HL-60 (cell line): ENCODE data around the gene SLC24A3.

ENCODE experiments used
- GABPA ChIP-seq: IDR thresholded peaks from 2 replicates; pipeline ENCODE4 v1.6.1; 2012; ENCODE audit warnings: low read depth
- POLR2AphosphoS5 ChIP-seq: IDR thresholded peaks from 2 replicates; pipeline ENCODE4 v1.6.1; 2012; ENCODE audit warnings: low read depth
- REST ChIP-seq: IDR thresholded peaks from 2 replicates; pipeline ENCODE4 v1.6.1; 2012; ENCODE audit warnings: low read depth; ENCODE audit not compliant: insufficient replicate concordance
- SPI1 ChIP-seq: IDR thresholded peaks from 2 replicates; pipeline ENCODE4 v1.6.1; 2012; ENCODE audit warnings: low read depth, mild to moderate bottlenecking, borderline replicate concordance
- TF ChIP-seq, protein P1 (sequence below): IDR thresholded peaks from one replicate; pipeline ENCODE4 v1.5.1; 2011; ENCODE audit warnings: low read length, control low read depth, inconsistent platforms; ENCODE audit not compliant: insufficient read depth

DNA sequence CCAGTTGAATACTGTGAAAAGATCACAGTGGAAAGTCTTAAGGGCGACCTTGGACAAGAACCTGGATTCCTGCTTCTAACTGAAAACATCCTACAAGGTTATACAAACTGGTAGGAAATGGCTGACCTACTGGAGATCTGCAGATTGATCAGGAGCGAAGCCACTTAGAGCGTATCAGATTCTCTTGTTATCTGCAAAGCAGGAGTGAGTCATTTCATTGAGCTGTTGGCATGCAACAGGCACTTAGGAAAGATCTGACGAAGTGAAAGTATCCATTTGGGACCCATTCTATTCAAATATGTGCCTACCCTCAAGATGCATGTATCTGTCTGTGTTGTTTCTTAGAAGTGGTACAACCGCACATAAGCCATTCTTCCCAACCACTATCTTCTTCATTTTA is 414.5 kb downstream of the SLC24A3 start:
- TF ChIP-seq, protein P1, sequence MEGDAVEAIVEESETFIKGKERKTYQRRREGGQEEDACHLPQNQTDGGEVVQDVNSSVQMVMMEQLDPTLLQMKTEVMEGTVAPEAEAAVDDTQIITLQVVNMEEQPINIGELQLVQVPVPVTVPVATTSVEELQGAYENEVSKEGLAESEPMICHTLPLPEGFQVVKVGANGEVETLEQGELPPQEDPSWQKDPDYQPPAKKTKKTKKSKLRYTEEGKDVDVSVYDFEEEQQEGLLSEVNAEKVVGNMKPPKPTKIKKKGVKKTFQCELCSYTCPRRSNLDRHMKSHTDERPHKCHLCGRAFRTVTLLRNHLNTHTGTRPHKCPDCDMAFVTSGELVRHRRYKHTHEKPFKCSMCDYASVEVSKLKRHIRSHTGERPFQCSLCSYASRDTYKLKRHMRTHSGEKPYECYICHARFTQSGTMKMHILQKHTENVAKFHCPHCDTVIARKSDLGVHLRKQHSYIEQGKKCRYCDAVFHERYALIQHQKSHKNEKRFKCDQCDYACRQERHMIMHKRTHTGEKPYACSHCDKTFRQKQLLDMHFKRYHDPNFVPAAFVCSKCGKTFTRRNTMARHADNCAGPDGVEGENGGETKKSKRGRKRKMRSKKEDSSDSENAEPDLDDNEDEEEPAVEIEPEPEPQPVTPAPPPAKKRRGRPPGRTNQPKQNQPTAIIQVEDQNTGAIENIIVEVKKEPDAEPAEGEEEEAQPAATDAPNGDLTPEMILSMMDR = no peak
- TF ChIP-seq POLR2AphosphoS5 = no peak
- TF ChIP-seq SPI1 = no peak
- no peak for TF ChIP-seq REST
- TF ChIP-seq GABPA = no peak
